NCI-H748 (cell line): ENCODE measurements around the gene SLC7A4.
A peak's percentile ranks its signal among the peaks of the same experiment; 100 is the strongest.
"Not testable (repeated sequence)": the region's sequence is repeated elsewhere in the genome, so short reads cannot be mapped to it uniquely, and the experiment has no call there.

ENCODE experiments used
- DNase-seq: peaks from one replicate; lab custom pipeline; 2025; ENCODE audit not compliant: unreplicated experiment; lab: John Stamatoyannopoulos, UW

Gene SLC7A4

DNA sequence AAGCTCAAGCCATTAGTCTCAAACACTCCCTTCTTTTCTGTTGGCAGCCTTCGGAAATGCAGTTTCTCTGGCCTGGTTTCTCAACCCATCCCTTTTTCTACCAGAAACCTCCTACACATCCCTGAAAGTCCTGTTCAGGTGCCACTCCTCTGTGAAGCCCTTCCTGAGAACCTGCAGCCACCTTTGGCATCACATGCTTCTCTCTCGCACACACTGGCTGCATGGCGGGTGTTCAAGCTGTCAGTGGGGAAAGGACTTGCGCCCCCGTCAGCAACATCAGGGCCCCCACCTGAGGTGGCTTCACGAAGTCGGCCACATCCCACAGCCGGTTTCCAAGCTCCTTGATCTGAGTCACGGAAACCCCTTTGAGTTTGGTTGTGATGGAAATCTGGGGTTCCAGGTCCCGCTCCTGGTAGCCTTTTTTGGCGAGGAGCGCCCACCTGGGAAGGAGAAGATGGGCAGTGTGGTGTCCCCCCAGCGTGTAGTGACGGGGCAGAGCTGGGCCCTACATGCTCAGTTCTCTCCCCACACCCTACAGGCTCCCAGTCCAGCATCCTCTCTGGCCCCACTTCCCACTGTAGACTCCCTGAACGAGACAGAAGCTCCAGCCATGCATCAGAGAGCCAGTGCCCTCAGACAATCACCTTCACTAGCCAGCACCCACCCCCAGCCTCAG lies 11.6 kb upstream of the SLC7A4 start:
- DNase-seq = no peak

DNA sequence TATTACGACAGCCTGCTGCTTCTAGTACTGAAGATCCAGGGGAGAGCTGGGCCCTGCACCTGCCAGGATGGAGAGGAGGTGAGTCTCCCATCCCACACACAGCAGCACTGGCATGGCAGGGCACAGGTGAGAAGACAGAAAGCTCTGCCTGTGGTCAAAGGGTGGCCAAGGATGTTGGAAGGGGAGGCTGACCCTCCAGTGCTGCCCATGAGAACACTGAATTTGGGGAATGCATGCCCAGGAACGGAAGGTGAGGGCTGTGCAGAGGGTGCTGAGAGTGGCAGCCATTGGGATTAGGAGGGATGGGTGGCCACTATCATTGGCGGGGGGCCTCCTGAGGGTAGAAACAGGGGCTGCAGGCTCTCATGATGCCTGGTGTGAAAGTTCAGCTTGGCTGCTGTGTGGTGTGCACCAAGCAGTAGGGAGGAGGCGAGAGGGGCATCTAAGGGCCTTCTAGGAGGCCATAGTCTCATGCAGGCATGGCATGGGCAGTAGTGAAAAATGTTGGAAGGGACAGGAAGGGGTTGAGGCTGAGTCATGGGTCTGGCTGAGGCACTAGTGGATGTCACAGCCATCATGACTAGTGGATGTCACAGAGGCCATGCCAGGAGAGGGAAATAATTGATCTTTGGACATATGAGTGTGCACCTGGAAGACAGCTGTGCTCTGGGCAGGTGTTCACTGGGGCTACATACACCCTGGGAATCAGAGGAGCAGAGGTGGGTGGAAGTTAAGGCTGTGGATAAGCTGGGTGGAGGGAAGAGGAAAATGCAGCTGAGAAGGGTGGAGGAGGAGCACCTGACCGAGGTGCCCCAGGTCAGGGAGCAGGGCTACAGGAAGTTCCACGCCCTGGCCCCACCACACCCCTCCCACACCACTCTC lies 10.9 kb upstream of the SLC7A4 start:
- DNase-seq = peak; percentile 28

DNA sequence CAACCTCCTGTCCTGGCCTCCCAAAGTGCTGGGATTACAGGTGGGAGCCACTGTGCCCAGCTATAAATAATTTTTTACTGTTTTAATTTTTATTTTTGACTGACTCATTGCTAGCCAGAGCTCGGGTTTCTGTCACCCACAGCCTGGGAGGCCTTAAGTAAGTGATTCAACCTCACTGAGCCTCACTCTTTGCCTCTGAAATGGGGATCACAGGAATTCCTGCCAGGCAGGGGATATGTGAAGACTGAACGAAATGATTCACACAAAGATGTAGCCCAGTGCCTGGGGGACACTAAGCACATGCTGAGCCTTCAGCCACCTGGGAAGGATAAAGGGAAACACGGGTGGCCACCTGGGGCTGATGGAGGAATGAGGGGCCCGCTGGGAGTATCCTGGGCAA lies 9.6 kb upstream of the SLC7A4 start:
- DNase-seq = no peak

DNA sequence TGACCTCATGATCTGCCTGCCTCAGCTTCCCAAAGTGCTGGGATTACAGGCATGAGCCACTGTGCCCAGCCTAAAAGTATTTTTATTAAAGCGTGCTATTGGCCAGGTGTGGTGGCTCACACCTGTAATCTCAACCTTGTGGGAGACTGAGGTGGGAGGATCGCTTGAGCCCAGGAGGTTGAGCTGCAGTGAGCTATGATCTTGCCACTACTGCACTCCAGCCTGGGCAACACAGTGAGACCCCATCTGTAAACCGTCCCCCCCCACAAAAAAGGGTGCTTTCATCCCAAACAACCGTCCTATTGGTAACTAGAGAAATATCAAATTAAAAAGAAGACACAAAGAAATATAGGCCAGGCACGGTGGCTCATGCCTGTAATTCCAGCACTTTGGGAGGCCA lies 6.8 kb upstream of the SLC7A4 start:
- not testable (repeated sequence) for DNase-seq

DNA sequence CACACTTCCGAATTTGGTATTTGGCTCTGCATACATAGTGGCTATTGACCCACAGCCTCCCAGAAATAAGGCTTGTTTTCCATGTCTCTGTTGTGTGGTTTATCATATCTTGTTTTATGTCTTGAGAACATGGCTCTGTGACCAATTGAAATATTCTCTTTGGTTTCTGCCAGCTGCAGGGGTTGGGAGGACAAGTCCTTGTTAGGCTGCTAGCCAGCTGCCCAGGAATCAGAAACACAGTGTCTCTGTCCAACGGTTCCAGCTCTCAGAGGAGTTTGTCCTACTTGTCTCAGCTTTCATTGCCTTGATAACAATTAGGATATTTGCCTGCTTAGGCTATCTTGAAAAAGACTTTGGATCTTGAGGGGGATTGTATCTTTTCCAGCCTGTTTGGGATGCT lies 6.0 kb upstream of the SLC7A4 start:
- DNase-seq = no peak

DNA sequence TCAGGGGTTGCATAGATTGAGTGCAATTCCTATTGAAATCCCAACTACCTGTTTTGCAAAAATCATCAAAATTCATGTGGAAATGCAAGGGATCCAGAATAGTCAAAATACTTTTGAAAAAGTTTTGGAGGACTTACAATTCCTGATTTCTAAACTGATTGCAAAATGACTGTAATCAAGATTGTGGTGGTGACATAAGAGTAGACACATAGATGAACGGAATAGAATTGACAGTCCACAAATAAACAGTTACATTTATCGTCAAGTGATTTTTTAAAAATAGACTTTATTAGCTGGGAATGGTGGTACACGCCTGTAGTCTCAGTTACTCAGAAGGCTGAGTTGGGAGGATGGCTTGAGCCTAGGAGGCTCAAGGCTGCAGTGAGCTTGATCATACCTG lies 2.6 kb upstream of the SLC7A4 start:
- DNase-seq = no peak

DNA sequence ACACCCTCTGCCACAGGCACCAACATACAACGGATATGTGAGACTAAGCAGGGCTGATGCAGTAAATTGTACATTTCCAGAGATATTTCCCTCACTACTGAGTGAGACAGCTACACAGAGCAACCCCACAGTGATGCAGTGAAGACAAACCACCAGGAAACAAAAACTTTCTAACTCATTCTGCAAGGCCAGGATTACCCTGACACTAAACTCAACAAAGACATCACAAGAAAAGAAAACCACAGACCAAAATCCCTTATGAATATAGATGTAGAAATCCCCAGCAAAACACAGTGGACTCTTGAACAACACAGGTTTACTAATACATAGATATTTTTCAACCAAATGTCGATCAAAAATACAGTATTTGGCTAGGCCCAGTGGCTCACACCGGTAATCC lies 1.5 kb upstream of the SLC7A4 start:
- DNase-seq = no peak

DNA sequence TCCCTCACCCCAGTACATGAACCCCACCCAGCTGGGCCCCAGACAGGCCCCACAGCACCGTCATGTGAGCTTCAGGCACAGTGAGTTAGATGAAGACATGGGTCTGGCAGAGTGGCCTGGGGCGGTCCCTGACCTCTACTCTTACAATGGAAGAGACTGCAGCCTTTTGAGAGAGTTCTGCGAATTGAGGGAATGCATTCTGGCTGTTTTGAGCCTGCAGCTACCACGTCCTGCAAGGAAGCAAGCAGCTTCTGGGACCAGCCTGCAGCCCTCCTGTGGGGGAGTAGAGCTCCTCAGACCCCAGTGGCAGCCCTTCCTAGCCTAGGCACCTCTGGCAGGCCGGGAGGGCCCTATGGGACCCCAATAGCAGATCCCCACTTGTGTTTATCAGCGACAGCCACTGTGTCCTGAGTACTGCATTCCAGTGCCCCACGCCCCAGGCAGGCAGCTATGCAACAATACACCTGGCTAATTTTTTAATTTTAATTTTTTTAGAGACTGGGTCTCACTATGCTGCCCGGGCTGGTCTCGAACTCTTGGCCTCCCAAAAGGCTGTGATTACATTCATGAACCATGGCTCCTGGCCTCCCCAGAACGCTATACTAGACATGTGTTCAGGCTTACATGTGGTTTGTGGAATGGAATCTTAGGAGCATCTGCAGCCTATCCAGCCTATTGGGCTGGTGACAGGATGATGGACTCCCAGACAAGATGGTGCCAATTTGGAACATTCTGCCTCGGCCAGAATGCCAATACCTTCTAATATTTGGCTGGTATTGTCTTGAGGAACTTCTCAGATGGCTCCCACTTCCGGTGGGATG lies 717 bp upstream of the SLC7A4 start:
- DNase-seq = no peak

DNA sequence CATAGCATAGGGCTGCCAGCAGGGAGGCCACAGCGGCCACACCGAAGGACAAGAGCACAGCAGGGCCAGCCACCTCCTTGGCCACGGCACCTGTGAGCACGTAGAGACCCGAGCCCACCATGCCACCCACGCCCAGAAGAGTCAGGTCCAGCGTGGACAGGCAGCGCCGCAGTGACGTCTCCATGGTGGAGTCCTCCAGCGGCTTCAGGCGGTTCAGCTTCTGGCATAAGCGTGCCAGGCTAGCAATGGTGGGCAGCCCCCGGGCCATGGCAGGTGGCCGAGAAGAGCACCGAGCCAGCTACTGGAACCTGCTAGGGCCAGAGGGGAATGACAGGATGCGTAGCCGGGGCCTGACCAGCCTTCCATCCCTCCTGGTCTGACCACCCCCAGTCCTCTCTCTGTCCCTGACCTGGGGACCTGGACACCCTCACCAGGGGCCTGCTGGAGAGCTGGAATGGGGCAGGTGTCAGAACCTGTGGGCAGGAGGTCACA lies 770 bp downstream of the SLC7A4 start:
- no peak for DNase-seq

DNA sequence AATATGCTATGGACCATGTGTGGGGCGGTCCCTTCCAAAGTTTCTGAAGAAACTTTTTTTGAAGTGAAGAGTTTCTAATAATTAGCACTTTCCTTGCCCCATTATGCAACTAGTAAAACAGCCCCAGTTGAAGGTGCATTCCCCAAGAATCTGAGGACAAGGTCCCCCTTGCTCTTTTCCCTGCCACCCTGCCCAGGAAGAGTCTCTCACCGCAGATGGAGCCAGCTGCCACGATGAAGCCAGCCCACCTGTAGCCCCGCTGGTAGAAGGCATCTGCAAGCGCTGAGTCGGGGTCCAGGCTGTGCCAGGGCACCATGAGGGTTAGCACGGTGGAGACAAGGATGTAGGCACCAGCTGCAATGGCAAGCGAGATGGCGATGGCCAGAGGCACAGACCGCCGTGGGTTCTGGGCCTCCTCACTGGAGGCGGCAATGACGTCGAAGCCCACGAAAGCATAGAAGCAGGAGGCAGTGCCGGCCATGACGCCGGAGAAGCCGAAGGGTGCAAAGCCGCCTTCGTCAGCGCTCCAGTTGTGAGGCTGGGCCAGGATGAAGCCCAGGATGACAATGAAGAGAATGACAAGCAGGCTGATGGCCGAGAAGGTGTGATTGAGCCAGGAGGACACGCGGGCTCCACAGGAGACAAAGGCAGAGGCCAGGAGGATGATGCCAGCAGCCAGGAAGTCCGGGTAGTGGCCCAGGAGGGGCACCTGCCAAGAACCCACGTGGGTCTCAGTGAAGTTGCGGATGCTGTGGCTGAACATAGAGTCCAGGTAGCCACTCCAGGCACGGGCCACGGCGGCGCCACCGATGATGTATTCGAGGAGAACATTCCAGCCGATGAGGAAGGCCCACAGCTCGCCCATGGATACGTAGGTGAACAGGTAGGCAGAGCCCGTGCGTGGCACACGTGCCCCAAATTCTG lies 1.5 kb downstream of the SLC7A4 start:
- no peak for DNase-seq

DNA sequence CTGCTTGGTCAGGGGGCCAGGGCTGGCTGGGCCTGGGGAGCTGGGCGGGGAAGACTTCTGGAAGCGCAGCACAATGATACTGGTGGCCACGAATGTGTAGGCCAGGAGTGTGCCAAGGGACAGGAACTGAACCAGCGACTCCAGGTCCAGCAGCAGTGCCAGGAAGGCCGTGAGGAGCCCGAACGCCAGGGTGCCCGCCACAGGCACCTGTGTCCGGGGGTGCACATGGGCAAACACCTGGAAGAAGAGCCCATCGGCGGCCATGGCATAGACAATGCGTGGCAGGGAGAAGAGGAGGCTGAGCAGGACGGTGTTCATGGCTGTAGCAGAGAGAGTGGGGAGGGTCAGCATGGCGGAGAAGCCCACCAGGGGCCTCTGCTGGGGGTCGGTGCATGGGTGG lies 2.3 kb downstream of the SLC7A4 start:
- DNase-seq = no peak

DNA sequence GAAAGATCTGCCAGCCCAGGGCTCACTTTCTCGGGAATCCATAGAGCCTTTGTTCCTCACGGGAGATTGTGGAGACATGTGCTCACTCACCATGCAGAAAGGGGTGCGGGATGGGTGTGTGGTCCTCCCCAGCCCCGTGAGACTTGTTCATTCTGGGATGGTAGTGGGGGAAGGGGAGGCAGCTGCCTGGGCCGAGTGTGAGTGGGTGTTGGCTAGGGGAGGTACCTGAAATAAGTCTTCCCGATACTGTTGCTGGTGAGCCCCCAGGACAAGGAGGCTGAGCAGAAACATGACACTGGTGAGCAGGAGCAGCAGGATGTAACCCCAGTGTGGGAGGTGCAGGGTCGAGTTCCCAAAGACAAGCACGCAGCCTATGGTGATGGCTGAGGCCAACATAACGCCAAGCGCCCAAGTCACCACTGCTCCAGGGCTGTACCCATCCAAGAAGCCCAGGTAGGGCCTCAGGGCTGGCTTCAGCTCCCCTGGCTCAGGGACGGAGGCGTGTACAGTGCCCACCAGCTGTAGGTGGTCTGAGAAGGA lies 2.8 kb downstream of the SLC7A4 start:
- no peak for DNase-seq

DNA sequence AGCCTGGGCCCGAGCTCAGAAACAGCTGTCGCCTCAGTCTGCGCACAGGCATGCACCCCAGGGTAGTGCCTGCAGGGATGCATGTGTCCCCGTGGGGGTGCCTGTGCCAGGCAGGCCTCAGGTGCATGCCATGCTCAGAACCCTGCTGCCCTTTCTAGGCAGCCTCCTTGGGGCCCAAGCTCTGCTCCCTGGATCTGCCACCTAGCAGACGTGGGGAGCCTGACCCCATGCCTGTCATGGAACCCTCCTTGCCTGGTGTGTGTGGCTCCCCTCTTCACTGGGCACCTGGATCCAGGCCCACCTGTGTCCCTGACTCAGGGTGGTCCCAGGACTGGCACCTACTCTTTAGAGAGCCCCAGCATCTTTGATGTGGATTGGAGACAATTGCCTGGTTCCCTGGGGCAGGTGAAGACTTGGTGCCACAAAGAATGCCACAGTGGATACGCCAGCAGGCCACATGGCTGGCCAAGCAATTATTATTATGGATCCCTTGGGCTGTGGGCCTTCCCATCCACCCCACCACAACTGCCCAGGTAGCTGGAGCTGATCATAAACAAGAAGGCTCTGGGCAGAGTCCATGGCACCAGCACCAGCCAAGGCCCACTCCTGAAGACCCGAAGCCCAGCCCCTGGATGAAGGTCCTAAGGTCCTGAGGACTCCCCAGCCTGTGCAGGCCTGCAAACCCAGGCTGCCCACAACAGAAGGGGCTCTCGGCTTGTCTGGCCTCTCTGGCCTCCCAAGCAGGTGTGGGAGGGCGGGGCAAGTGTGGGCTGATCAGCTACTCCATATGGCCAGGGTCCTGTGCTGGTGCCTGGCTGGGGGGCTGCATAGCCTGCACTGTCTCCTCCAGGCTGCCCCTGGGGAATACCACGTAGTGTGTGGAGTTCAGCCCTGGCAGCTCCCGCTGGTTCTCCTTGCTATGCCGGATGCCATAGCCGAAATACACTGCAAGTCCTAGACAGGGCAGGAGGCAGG lies 3.8 kb downstream of the SLC7A4 start:
- DNase-seq = no peak

DNA sequence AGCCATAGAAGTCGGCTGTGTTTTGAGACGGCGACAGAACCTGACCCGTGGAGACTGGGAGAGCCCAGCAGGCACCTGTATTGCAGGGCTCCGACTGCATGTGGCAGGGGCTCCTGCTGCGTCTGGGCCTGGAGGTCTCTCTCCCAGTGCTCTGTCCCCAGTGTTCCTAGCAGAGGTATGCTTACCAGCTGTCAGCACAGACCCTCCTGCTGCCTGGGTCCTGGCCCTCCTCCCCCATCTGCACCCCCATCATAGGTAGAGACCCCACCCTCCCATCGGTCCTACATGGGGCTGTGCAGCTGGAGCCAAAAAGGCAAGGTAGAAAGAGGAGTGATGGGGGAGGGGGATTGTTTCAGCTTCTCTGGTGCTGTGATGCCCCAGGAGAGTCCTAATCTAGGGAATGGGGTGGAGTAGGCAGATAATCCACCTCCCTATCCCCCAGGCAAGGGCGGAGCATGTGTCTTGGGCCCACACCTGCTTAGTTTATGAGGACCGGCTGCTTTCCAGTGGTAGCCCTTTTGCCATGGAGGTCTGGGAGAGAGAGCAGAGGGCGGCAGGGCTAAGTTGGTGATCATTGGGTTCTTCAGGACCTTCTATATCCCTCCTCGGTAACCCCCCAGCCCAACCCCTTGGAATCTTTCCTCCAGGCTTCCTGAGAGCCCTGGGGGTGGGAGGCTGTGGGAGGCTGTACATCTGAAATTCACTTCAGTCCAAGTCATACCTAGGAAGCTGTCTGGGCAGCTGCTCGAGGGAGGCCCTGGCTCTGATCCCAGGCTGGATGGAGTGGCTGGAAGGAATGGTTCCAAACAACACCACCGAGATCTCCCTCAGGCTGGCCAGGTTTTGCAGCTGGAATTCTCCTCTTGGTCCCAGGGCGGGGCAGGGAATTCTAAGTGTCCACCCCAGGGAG lies 5.3 kb downstream of the SLC7A4 start:
- DNase-seq = no peak

DNA sequence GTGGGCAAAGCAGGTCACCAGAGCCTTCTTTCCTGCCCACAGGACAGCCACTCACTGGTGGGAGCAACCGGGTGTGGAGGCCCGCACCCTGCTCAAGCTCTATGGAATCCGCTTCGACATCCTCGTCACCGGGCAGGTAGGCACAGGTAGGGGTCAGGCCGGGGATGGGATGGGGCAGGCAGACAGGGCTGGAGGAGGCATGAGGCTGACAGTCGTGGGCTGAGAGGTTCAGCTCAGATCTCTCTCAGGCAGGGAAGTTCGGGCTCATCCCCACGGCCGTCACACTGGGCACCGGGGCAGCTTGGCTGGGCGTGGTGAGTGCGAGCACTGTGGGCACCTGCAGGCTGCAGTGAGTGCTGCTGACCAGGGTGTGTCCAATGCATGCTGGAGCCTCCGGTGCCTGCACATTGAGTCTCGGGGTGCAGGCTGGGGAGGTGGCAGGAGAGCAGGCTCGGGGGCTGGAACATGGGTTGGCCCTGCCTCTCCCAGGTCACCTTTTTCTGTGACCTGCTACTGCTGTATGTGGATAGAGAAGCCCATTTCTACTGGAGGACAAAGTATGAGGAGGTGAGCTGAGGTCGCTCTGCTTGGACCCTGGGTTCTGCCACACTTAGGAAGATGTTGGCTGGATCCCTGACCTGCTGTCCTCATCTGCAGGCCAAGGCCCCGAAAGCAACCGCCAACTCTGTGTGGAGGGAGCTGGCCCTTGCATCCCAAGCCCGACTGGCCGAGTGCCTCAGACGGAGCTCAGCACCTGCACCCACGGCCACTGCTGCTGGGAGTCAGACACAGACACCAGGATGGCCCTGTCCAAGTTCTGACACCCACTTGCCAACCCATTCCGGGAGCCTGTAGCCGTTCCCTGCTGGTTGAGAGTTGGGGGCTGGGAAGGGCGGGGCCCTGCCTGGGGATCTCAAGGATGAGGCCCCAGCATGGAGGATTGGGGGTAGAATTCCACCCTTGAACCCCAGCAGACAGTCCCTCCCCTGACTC lies 6.3 kb downstream of the SLC7A4 start:
- DNase-seq = no peak

DNA sequence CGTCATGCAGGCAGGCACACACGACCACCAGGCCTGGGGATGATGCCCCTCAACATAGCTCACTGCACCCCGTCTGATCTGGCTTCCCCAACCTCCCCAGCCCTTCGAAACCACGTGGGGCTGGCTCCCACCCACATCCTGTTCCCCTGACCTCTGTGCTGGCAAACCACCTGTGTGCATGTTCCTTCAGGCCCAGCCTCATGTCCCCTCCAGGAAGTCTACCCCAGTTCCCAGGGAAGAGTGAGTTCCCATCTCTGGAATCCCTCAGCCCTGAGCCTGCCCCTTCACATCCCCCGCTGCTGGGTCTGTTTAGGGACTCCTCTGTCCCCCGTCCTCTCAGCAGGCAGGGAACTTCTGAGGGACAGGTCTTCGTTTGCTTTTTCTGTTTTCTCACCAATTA lies 7.1 kb downstream of the SLC7A4 start:
- no peak for DNase-seq
